ENCODE results near the gene KRT76. TPM values are rescaled to one million over a fixed set of nuclear protein-coding genes. Genes with fewer than 3 reads are reported as not detected.

The KRT76 gene
- total RNA-seq, 1 experiment from 2014 or later, result not detected

- no peak overlapping the region for H3K18ac ChIP-seq (ENCODE audit: insufficient read length, low read depth, low read length)
- no peak overlapping the region for H3K4me2 ChIP-seq (ENCODE audit: insufficient read depth, insufficient read length, low read length)
- H3K23ac ChIP-seq (ENCODE audit: insufficient read length, low read depth, low read length), result no peak overlapping the region
- no peak overlapping the region for H4K8ac ChIP-seq (replicated peaks; ENCODE audit: insufficient read length, low read depth, low read length)
- H3K9me3 ChIP-seq (ENCODE audit: control insufficient read depth, low read depth, low read length), result no peaks in the 10 kb centered on the region
- H3K14ac ChIP-seq (ENCODE audit: insufficient read depth, low read length), result no peak overlapping the region
- no peak overlapping the region for H3K27ac ChIP-seq (ENCODE audit: insufficient read length, low read depth, low read length)
- no CpG with 5 or more reads among the region's 4 CpGs for WGBS (ENCODE audit: extremely low coverage, insufficient read length, low lambda C conversion rate)
- no peaks in the 10 kb centered on the region for H3K79me1 ChIP-seq (ENCODE audit: insufficient read depth, low read depth, low read length, poor library complexity, severe bottlenecking)
- H3K27ac Mint-ChIP-seq, result no peak overlapping the region
- H2BK15ac ChIP-seq (ENCODE audit: low read depth, low read length), result no peak overlapping the region
- no peak overlapping the region for H2BK20ac ChIP-seq (ENCODE audit: low read depth, low read length, poor library complexity, severe bottlenecking)
- no peak overlapping the region for H4K91ac ChIP-seq (ENCODE audit: insufficient read length, low read depth, low read length)
- H3K4me1 ChIP-seq (ENCODE audit: insufficient read depth, low read length), result no peaks in the 10 kb centered on the region
- no peak overlapping the region for H2BK5ac ChIP-seq (ENCODE audit: insufficient read length, low read length)
- no peak overlapping the region for H2AK5ac ChIP-seq (ENCODE audit: insufficient read length, low read length)
- H3K27me3 ChIP-seq (ENCODE audit: insufficient read depth, low read length), result no peaks in the 10 kb centered on the region
- H3K4me3 Mint-ChIP-seq, result no peak overlapping the region
- peaks cover 26% of the 10 kb centered on the region for H3K27me3 Mint-ChIP-seq (ENCODE audit: low read depth)
- no peak overlapping the region for H3K56ac ChIP-seq (ENCODE audit: insufficient read length, low read depth, low read length)
- no peak for DNase-seq
- H3K4ac ChIP-seq (ENCODE audit: low read depth, low read length), result no peak overlapping the region
- no peaks in the 10 kb centered on the region for H4K20me1 ChIP-seq (ENCODE audit: control insufficient read depth, insufficient read depth, insufficient read length)
- H3K23me2 ChIP-seq (ENCODE audit: insufficient read length, low read depth, low read length, poor library complexity, severe bottlenecking), result no peaks in the 10 kb centered on the region
- H3K79me2 ChIP-seq (ENCODE audit: insufficient read depth, low read length), result no peaks in the 10 kb centered on the region
- H2BK12ac ChIP-seq (ENCODE audit: insufficient read length, low read depth, low read length), result no peak overlapping the region
- H3K9ac ChIP-seq (ENCODE audit: extremely low read depth, insufficient read length, low read length), result no peak overlapping the region
- H3T11ph ChIP-seq (ENCODE audit: low read length), result no peak overlapping the region
- peaks cover 0 to 2% of the 10 kb centered on the region in 2 experiments; a peak in 1 of 5 replicates for H3K9me3 Mint-ChIP-seq
- no peaks in the 10 kb centered on the region for H3K4me1 Mint-ChIP-seq
- H2BK120ac ChIP-seq (ENCODE audit: low read depth, low read length, poor library complexity, severe bottlenecking), result no peak overlapping the region
- no peaks in the 10 kb centered on the region for H3K36me3 Mint-ChIP-seq (ENCODE audit: insufficient read depth in 1 of 3, low read depth in 3 of 3)
- H4K5ac ChIP-seq (ENCODE audit: insufficient read length, low read depth, low read length), result no peak overlapping the region
- H2AFZ ChIP-seq (ENCODE audit: low read length), result no peak overlapping the region
- TF ChIP-seq CTCF (conservative IDR thresholded peaks at IDR 0.05), result no peak
Observed at GRCh38 chr12:52781399-52782082, 4.4 kb upstream of the KRT76 start.

Data from H9 (cell line).